Body of pancreas (tissue), 4 donors: ENCODE data around the gene SIX6.

Experiments used
- POLR2A ChIP-seq, 3 donors: fragments of 450-650 bp; IDR thresholded peaks; one replicate each; pipeline ENCODE4 v1.6.1; 2016; ENCODE audit warnings: antibody characterized with exemption in 3 of 3, mild to moderate bottlenecking in 2 of 3
- TF ChIP-seq, protein P1 (sequence below), 7 experiments: fragments of 450-650 bp in 4 of 7; fragments of 200-600 bp in 3 of 7; sonication (generic) in 3 of 7; IDR thresholded peaks; one replicate each; pipeline ENCODE4 v1.5.1; 2016 to 2019; ENCODE audit warnings: antibody characterized with exemption in 7 of 7

DNA sequence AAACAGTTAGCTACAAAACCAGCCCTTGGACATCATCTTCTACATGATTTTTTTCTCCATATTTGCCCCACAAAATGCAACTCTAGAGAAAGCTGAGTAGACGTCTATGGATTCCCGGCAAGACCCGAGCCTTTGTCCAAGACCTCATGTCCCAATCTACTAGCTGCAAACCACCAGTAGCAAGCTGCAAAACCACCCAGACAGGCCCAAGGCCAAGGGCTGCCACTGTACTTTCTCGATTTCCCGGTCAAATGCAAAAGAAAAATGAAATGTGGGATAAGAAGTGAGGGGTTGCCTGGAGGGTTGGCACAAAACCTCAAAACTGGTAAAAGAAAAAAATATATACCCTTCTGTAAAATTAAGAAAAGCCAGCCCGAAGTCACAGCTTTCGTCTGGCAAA is 2.9 kb upstream of the SIX6 start:
- TF ChIP-seq, protein P1, sequence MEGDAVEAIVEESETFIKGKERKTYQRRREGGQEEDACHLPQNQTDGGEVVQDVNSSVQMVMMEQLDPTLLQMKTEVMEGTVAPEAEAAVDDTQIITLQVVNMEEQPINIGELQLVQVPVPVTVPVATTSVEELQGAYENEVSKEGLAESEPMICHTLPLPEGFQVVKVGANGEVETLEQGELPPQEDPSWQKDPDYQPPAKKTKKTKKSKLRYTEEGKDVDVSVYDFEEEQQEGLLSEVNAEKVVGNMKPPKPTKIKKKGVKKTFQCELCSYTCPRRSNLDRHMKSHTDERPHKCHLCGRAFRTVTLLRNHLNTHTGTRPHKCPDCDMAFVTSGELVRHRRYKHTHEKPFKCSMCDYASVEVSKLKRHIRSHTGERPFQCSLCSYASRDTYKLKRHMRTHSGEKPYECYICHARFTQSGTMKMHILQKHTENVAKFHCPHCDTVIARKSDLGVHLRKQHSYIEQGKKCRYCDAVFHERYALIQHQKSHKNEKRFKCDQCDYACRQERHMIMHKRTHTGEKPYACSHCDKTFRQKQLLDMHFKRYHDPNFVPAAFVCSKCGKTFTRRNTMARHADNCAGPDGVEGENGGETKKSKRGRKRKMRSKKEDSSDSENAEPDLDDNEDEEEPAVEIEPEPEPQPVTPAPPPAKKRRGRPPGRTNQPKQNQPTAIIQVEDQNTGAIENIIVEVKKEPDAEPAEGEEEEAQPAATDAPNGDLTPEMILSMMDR (IDR thresholded peaks at IDR 0.05) = no peak
- no peak for TF ChIP-seq POLR2A (IDR thresholded peaks at IDR 0.05)
